SK-N-SH (cell line): Measurements from ENCODE around the gene PTGIR. TPM values are rescaled to one million over a fixed set of nuclear protein-coding genes. Genes with fewer than 3 reads are reported as not detected.
A peak's percentile ranks its signal among the peaks of the same experiment; 100 is the strongest.

ENCODE experiments used
- CTCF ChIA-PET: fragments of 300-600, 350-600 bp; formaldehyde crosslinking; extraction: SDS; loops from one replicate; lab custom pipeline; 2021; lab: Yijun Ruan, JAX
- POLR2A ChIA-PET: fragments of 350-600 bp; sonication (Branson Sonifier 250); formaldehyde crosslinking; extraction: SDS; loops from one replicate; lab custom pipeline; 2020; ENCODE audit warnings: antibody characterized with exemption, inconsistent platforms; lab: Yijun Ruan, JAX
- DNase-seq: peaks from one replicate; pipeline ENCODE4 v3.0.0; 2012
- H2AFZ ChIP-seq: fragments of 200-600 bp; sonication (generic); 2 replicates; pipeline ENCODE4 v1.8.1; 2016; ENCODE audit warnings: antibody characterized with exemption, mild to moderate bottlenecking, low read depth
- H3F3A ChIP-seq: fragments of 200-600 bp; sonication (generic); replicated peaks from 2 replicates; pipeline ENCODE3; 2016; ENCODE audit warnings: antibody characterized with exemption, mild to moderate bottlenecking; ENCODE audit not compliant: insufficient read depth
- H3K27ac ChIP-seq, 2 experiments: fragments of 200-500 bp in 1 of 2; fragments of 200-600 bp in 1 of 2; sonication (Bioruptor generic) in 1 of 2; sonication (generic), shearing (Covaris generic) in 1 of 2; 2 replicates each; pipeline versions ENCODE4 v1.5.1 to v1.6.1; 2014 to 2016; ENCODE audit warnings: low read depth in 2 of 2, inconsistent platforms in 1 of 2, low read length in 1 of 2, mild to moderate bottlenecking in 1 of 2, mixed read lengths in 1 of 2
- H3K27me3 ChIP-seq: fragments of 200-600 bp; sonication (generic), shearing (Covaris generic); 2 replicates; pipeline ENCODE4 v1.6.1; 2016; ENCODE audit warnings: mixed run types; ENCODE audit not compliant: insufficient read depth
- H3K36me3 ChIP-seq, 2 experiments: fragments of 200-500 bp in 1 of 2; fragments of 200-600 bp in 1 of 2; sonication (Bioruptor generic) in 1 of 2; sonication (generic) in 1 of 2; replicated peaks in 1 of 2; 2 replicates each; pipeline versions ENCODE3 to v1.5.1; 2014 to 2016; ENCODE audit warnings: low read length in 1 of 2, mild to moderate bottlenecking in 1 of 2; ENCODE audit not compliant: insufficient read depth in 2 of 2, control insufficient read depth in 1 of 2
- H3K4me1 ChIP-seq, 2 experiments: fragments of 200-500 bp in 1 of 2; fragments of 200-600 bp in 1 of 2; sonication (Bioruptor generic) in 1 of 2; sonication (generic), shearing (Covaris generic) in 1 of 2; 2 replicates each; pipeline versions ENCODE4 v1.5.1 to v1.6.1; 2014 to 2016; ENCODE audit warnings: low read depth in 1 of 2, low read length in 1 of 2, mixed run types in 1 of 2; ENCODE audit not compliant: insufficient read depth in 2 of 2, control insufficient read depth in 1 of 2
- H3K4me2 ChIP-seq: fragments of 200-600 bp; sonication (generic), shearing (Covaris generic); 2 replicates; pipeline ENCODE4 v1.6.1; 2017; ENCODE audit warnings: mixed run types
- H3K4me3 ChIP-seq, 2 experiments: fragments of 200-500 bp in 1 of 2; fragments of 200-600 bp in 1 of 2; sonication (Bioruptor generic) in 1 of 2; sonication (generic), shearing (Covaris generic) in 1 of 2; 2 replicates each; pipeline versions ENCODE4 v1.5.1 to v1.8.1; 2014 to 2016; ENCODE audit warnings: low read depth in 2 of 2, inconsistent platforms in 1 of 2, low read length in 1 of 2, mild to moderate bottlenecking in 1 of 2, mixed read lengths in 1 of 2, moderate library complexity in 1 of 2
- H3K79me2 ChIP-seq: fragments of 200-600 bp; sonication (generic); 2 replicates; pipeline ENCODE4 v1.8.1; 2017; ENCODE audit warnings: mild to moderate bottlenecking; ENCODE audit not compliant: insufficient read depth
- H3K9ac ChIP-seq: fragments of 200-600 bp; sonication (generic); 2 replicates; pipeline ENCODE4 v1.6.1; 2017; ENCODE audit warnings: mixed run types
- H3K9me2 ChIP-seq: fragments of 200-600 bp; sonication (generic); 2 replicates; pipeline ENCODE4 v1.6.1; 2017; ENCODE audit warnings: mixed run types
- H3K9me3 ChIP-seq: fragments of 200-600 bp; sonication (generic); 2 replicates; pipeline ENCODE4 v1.6.1; 2017; ENCODE audit warnings: mixed run types, mild to moderate bottlenecking, moderate library complexity
- H4K20me1 ChIP-seq: fragments of 200-600 bp; sonication (generic); 2 replicates; pipeline ENCODE4 v1.6.1; 2017; ENCODE audit warnings: mild to moderate bottlenecking, mixed run types; ENCODE audit not compliant: insufficient read depth
- CHD2 ChIP-seq: fragments of 150-350 bp; IDR thresholded peaks from 2 replicates; pipeline ENCODE4 v1.6.1; 2018; ENCODE audit warnings: low read length; ENCODE audit not compliant: partially characterized antibody
- GABPA ChIP-seq: IDR thresholded peaks from 2 replicates; pipeline ENCODE4 v1.4.0; 2012; ENCODE audit warnings: low read depth, mild to moderate bottlenecking
- IRF3 ChIP-seq: fragments of 150-350 bp; IDR thresholded peaks from 2 replicates; pipeline ENCODE4 v1.6.1; 2016; ENCODE audit warnings: mild to moderate bottlenecking, low read depth, low read length
- MXI1 ChIP-seq: IDR thresholded peaks from 2 replicates; pipeline ENCODE4 v1.6.1; 2012; ENCODE audit warnings: mild to moderate bottlenecking, low read depth, low read length, improper control_type of control experiment
- NRF1 ChIP-seq: IDR thresholded peaks from 2 replicates; pipeline ENCODE4 v1.6.1; 2012; ENCODE audit warnings: low read depth, mild to moderate bottlenecking, low read length
- PBX3 ChIP-seq: IDR thresholded peaks from 2 replicates; pipeline ENCODE4; 2012
- RAD21 ChIP-seq: IDR thresholded peaks from 2 replicates; pipeline ENCODE4 v1.6.1; 2012; ENCODE audit warnings: mild to moderate bottlenecking, low read length
- TCF12 ChIP-seq: IDR thresholded peaks from 2 replicates; pipeline ENCODE4 v1.4.0; 2012
- USF1 ChIP-seq: IDR thresholded peaks from 2 replicates; pipeline ENCODE4 v1.4.0; 2012; ENCODE audit warnings: low read depth, borderline replicate concordance
- YY1 ChIP-seq: IDR thresholded peaks from 2 replicates; pipeline ENCODE4 v1.4.0; 2012; ENCODE audit warnings: low read depth, mild to moderate bottlenecking
- WGBS: methylation state at CpG from one replicate; pipeline ENCODE4 v1.1.6; 2017; ENCODE audit warnings: low lambda C conversion rate; 5-methylcytosine and 5-hydroxymethylcytosine counted together
- polyA plus RNA-seq, 3 experiments: library from polyadenylated mRNA; depleted of rRNA; stranded (reverse); fragments of >200 nt; gene quantifications; 2 replicates each; pipeline ENCODE4 v1.2.3, GENCODE V29; 2012
- TF ChIP-seq, protein P1 (sequence below): IDR thresholded peaks from 2 replicates; pipeline ENCODE4 v1.4.0; 2012; ENCODE audit warnings: low read depth
- TF ChIP-seq, protein P2 (sequence below): fragments of 150-350 bp; IDR thresholded peaks from 2 replicates; pipeline ENCODE4 v1.6.1; 2017; ENCODE audit warnings: antibody characterized with exemption, low read length, low read depth, borderline replicate concordance
- TF ChIP-seq, protein P3 (sequence below): IDR thresholded peaks from 2 replicates; pipeline ENCODE4 v1.6.1; 2012; ENCODE audit warnings: mild to moderate bottlenecking, low read depth, low read length, moderate library complexity

PTGIR gene, protein sequence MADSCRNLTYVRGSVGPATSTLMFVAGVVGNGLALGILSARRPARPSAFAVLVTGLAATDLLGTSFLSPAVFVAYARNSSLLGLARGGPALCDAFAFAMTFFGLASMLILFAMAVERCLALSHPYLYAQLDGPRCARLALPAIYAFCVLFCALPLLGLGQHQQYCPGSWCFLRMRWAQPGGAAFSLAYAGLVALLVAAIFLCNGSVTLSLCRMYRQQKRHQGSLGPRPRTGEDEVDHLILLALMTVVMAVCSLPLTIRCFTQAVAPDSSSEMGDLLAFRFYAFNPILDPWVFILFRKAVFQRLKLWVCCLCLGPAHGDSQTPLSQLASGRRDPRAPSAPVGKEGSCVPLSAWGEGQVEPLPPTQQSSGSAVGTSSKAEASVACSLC
- polyA plus RNA-seq (2012; rRNA removed): 2.5 and 3.3 TPM in 2 replicates
- polyA plus RNA-seq (2012; cell fraction: cytosol; rRNA removed): 1.0 and 1.6 TPM in 2 replicates
- 9.5 and 11.9 TPM in 2 replicates for polyA plus RNA-seq (2012; cell fraction: nucleus; rRNA removed)

GRCh38 chr19:46624958-46625661, at the start of gene PTGIR:
Gene PTGIR (minus strand): TSS chr19:46625089. CDS start chr19:46624225, 864 bp downstream.
- no peak within 1 kb of the TSS for H3K9ac ChIP-seq
- POLR2A ChIA-PET: interaction anchor here (0.5 to 0.6 kb wide), 2 partner anchors 8 to 95 kb away, joined by 3 read pairs; no protein-coding TSS in a partner anchor
- no peaks in the 10 kb centered on the region for H3K9me2 ChIP-seq
- H3K79me2 ChIP-seq: no peaks in the 10 kb centered on the region
- CTCF ChIA-PET: interaction anchor here (6.2 kb wide), 1 partner anchor 37 kb away, joined by 52 read pairs; the partner anchor contains the start of gene DACT3
- no peaks in the 10 kb centered on the region for H3K27me3 ChIP-seq
- DNase-seq: peak; percentile 43
- peaks cover 14% of the 10 kb centered on the region for H3F3A ChIP-seq
- 47% methylated on average over 13 of the region's 13 CpGs for WGBS
- H3K4me1 ChIP-seq: peaks cover 16 to 71% of the 10 kb centered on the region in 2 experiments
- no peak for TF ChIP-seq CHD2
- no peak; the same call in 1 of the 2 replicates for TF ChIP-seq PBX3
- TF ChIP-seq TCF12: peak; percentile 46
- TF ChIP-seq YY1: no peak
- TF ChIP-seq, protein P1, sequence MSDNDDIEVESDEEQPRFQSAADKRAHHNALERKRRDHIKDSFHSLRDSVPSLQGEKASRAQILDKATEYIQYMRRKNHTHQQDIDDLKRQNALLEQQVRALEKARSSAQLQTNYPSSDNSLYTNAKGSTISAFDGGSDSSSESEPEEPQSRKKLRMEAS: peak; percentile 70; the same call in 1 of the 2 replicates
- 0 out of 2 replicates have a peak, but pooled peaks have one; percentile 13 for TF ChIP-seq MXI1
- peak within 1 kb of the TSS; percentile 75 to 97 for H3K27ac ChIP-seq
- H2AFZ ChIP-seq: peak within 1 kb of the TSS; percentile 61; the same call in 1 of the 2 replicates
- H3K36me3 ChIP-seq: no peaks in the 10 kb centered on the region
- no peaks in the 10 kb centered on the region for H4K20me1 ChIP-seq
- H3K4me3 ChIP-seq: peak within 1 kb of the TSS in 1 of 2 experiments; percentile 52; a peak in 1 of 4 replicates
- H3K4me2 ChIP-seq: peak within 1 kb of the TSS; percentile 56
- no peaks in the 10 kb centered on the region for H3K9me3 ChIP-seq

DNA sequence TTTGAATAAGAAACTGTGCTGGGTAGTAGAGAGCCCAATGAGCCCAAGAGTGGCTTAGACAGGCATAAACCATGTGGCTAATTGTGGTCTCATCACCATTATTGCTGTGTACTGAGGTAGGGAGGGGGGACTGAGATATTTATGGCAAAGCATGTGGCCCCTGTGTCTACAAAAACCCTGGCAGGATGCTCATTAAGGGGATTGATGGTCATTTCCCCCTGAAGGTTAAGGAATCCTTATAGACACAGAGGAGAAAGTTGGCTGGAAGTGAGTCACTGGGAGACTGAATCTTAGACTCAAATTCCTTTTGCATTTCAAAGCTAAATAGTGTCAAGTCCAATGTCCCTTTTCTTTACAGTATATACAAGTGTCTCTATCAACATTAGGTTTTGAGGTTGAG, 45.9 kb upstream of the PTGIR start:
- CTCF ChIA-PET: interaction anchor here (0.9 to 1.1 kb wide), 2 partner anchors 34 to 57 kb away, joined by 4 to 5 read pairs; no protein-coding TSS in a partner anchor
- TF ChIP-seq GABPA (no peak), PBX3 (no peak), IRF3 (no peak), YY1 (no peak), RAD21 (no peak), USF1 (no peak), TCF12 (no peak), NRF1 (no peak)
- TF ChIP-seq, protein P2, sequence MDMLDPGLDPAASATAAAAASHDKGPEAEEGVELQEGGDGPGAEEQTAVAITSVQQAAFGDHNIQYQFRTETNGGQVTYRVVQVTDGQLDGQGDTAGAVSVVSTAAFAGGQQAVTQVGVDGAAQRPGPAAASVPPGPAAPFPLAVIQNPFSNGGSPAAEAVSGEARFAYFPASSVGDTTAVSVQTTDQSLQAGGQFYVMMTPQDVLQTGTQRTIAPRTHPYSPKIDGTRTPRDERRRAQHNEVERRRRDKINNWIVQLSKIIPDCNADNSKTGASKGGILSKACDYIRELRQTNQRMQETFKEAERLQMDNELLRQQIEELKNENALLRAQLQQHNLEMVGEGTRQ: no peak
- TF ChIP-seq, protein P3, sequence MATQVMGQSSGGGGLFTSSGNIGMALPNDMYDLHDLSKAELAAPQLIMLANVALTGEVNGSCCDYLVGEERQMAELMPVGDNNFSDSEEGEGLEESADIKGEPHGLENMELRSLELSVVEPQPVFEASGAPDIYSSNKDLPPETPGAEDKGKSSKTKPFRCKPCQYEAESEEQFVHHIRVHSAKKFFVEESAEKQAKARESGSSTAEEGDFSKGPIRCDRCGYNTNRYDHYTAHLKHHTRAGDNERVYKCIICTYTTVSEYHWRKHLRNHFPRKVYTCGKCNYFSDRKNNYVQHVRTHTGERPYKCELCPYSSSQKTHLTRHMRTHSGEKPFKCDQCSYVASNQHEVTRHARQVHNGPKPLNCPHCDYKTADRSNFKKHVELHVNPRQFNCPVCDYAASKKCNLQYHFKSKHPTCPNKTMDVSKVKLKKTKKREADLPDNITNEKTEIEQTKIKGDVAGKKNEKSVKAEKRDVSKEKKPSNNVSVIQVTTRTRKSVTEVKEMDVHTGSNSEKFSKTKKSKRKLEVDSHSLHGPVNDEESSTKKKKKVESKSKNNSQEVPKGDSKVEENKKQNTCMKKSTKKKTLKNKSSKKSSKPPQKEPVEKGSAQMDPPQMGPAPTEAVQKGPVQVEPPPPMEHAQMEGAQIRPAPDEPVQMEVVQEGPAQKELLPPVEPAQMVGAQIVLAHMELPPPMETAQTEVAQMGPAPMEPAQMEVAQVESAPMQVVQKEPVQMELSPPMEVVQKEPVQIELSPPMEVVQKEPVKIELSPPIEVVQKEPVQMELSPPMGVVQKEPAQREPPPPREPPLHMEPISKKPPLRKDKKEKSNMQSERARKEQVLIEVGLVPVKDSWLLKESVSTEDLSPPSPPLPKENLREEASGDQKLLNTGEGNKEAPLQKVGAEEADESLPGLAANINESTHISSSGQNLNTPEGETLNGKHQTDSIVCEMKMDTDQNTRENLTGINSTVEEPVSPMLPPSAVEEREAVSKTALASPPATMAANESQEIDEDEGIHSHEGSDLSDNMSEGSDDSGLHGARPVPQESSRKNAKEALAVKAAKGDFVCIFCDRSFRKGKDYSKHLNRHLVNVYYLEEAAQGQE: no peak

More for the DNA sequence above, 45.9 kb upstream of the PTGIR start:
- no peak overlapping the region for H3K4me3 ChIP-seq
- no peaks in the 10 kb centered on the region for H3K9me3 ChIP-seq
- no peaks in the 10 kb centered on the region for H3K79me2 ChIP-seq
- H3K36me3 ChIP-seq: peaks cover 0 to 9% of the 10 kb centered on the region in 2 experiments
- no peak for DNase-seq
- H3K27ac ChIP-seq: peak overlapping the region in 1 of 2 experiments; percentile 45; a peak in 2 of 4 replicates
- H3F3A ChIP-seq: peaks cover 20% of the 10 kb centered on the region
- H4K20me1 ChIP-seq: no peaks in the 10 kb centered on the region
- no peaks in the 10 kb centered on the region for H3K9me2 ChIP-seq
- no peaks in the 10 kb centered on the region for H3K27me3 ChIP-seq
- peaks cover 0 to 3% of the 10 kb centered on the region in 2 experiments; a peak in 1 of 4 replicates for H3K4me1 ChIP-seq
- POLR2A ChIA-PET: no interaction called here
- H3K4me2 ChIP-seq: 0 out of 2 replicates have a peak overlapping the region, but pooled peaks have one; percentile 1
- no peak overlapping the region for H2AFZ ChIP-seq
- H3K9ac ChIP-seq: no peak overlapping the region
